ENCODE results near the gene GPC3.

The GPC3 gene

GRCh38 chrX:133574716-133575115, 410.7 kb downstream of the GPC3 start:
- H3K4me3 ChIP-seq (ENCODE audit: low read depth, low read length): no peak overlapping the region
- DNase-seq (ENCODE audit: low read depth): no peak
- TF ChIP-seq CTCF (conservative IDR thresholded peaks at IDR 0.05; ENCODE audit: low read depth, low read length): no peak

GRCh38 chrX:133570549-133570948, 414.8 kb downstream of the GPC3 start:
- TF ChIP-seq CTCF (conservative IDR thresholded peaks at IDR 0.05; ENCODE audit: low read depth, low read length): no peak
- no peak overlapping the region for H3K4me3 ChIP-seq (ENCODE audit: low read depth, low read length)
- no peak for DNase-seq (ENCODE audit: low read depth)

DNA sequence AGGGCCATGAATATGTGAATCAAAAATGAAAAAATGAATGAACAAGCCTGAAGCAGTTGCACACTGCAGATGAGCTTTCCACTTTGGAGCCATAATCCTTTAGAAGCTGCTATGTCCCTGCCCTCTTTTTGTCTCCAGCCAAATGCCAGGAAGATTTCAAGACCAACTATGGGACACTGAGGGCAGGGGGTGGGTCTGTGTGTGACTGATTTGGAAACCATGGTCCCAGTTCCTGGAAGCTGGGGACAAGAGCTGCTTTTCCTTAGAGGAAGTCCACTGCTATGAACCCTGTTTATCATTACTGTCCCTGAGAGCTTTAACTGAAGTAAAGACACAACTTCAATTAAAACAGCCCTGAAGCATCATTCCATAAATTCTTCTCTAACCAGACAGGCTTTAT, 416.2 kb downstream of the GPC3 start:
- no peak overlapping the region for H3K4me3 ChIP-seq (ENCODE audit: low read depth, low read length)
- no peak for DNase-seq (ENCODE audit: low read depth)
- no peak for TF ChIP-seq CTCF (conservative IDR thresholded peaks at IDR 0.05; ENCODE audit: low read depth, low read length)

DNA sequence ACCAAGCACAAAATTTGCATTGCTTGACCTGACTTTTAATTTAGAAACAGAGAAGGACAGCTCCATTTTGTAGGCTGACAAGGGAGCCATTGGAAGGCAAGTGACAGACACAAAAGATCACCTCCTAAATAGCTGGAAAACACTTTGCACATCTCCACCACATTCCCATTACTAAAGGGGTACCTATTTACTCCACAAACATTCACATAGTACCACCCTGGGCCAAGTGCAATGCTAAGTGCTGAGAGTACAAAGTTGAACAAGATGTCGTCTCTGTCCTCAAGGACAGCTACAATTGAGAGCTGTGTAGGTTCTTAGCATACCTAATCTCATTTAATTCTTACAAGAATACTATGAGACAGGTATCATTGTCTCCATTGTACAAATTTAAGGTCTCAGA, 417.3 kb downstream of the GPC3 start:
- H3K4me3 ChIP-seq (ENCODE audit: low read depth, low read length): no peak overlapping the region
- no peak for DNase-seq (ENCODE audit: low read depth)
- TF ChIP-seq CTCF (conservative IDR thresholded peaks at IDR 0.05; ENCODE audit: low read depth, low read length): no peak

DNA sequence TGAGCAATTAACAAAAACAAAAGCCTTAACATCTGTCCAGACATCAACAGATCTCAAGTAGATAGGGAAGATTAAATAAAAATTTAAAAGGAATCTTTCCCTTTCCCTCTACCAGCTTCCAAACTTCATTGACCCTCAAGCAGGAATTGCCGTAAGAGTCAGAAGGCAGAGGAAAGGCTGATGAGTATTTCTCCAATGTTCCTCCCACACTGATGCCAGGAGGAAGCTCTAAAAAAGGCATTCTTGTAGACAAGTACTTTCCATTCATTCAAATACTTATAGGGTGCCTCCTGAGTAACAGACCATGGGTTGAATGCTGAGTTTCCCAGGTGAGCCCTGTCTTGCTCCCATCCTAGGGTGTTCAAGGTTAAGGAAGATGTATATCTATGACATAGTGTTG, 418.5 kb downstream of the GPC3 start:
- H3K4me3 ChIP-seq (ENCODE audit: low read depth, low read length): no peak overlapping the region
- no peak for DNase-seq (ENCODE audit: low read depth)
- no peak for TF ChIP-seq CTCF (conservative IDR thresholded peaks at IDR 0.05; ENCODE audit: low read depth, low read length)

DNA sequence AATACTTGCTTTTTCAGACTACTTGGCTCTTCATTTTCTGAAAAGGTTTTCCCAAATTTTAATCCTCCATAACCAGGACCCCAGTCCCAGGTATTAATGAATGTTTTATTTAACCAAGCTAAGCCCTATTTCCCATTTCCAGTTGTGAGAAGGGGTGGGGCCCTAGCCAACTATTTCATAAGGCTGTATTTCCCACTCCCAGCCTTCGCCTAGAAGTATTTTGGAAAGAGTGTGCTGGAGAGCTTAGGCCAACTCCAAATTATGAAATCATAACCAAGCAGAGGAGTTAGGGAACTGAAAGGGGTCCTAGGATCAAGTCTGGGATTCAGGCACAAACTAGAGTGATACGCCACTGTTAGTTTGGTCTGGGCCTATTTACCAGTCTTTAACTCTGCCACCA, 421.7 kb downstream of the GPC3 start:
- no peak overlapping the region for H3K4me3 ChIP-seq (ENCODE audit: low read depth, low read length)
- DNase-seq (ENCODE audit: low read depth): no peak
- no peak for TF ChIP-seq CTCF (conservative IDR thresholded peaks at IDR 0.05; ENCODE audit: low read depth, low read length)

DNA sequence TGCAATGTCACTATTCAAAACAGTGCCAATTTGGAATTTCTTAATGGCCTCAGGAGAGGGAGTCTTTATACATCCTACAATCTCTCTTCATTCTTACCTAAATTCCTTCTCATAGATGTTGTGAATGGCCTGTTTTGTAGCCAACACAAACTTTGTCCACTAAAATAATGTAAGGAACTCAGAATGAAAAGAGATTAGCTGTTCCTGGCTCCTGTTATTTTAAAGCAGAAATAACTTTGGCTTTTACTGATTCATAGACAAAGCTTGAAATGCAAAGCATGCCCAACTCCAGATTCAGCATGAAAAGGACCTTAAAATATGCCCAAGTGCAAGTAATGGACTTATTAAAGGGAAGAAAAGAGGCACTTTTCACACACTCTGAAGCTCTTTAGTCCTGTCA, 424.1 kb downstream of the GPC3 start:
- no peak overlapping the region for H3K4me3 ChIP-seq (ENCODE audit: low read depth, low read length)
- no peak for DNase-seq (ENCODE audit: low read depth)
- TF ChIP-seq CTCF (conservative IDR thresholded peaks at IDR 0.05; ENCODE audit: low read depth, low read length): no peak

Data from choroid plexus epithelial cell (primary cell).